Mucosa of descending colon (tissue), 3 donors: ENCODE data around the gene CABCOCO1. TPM values are rescaled to one million over a fixed set of nuclear protein-coding genes. Genes with fewer than 3 reads are reported as not detected.

Experiments
- ATAC-seq: fragments of 200-7000 bp; cut with Tn5 transposase; one replicate; pipeline ENCODE4 v1.9.1; 2020; ENCODE audit warnings: mild to moderate bottlenecking, moderate library complexity
- DNase-seq, 3 donors: peaks; one replicate each; pipeline ENCODE4 v3.0.0-alpha.2; 2020
- H3K36me3 ChIP-seq: fragments of 200-600 bp; one replicate; pipeline ENCODE4 v1.8.0; 2021; ENCODE audit warnings: low read depth, mild to moderate bottlenecking
- H3K4me1 ChIP-seq: fragments of 200-600 bp; one replicate; pipeline ENCODE4 v1.8.0; 2021; ENCODE audit warnings: low read depth, mild to moderate bottlenecking
- H3K4me3 ChIP-seq: fragments of 200-600 bp; one replicate; pipeline ENCODE4 v1.8.0; 2021; ENCODE audit warnings: mild to moderate bottlenecking
- H3K9me3 ChIP-seq: fragments of 200-600 bp; one replicate; pipeline ENCODE4 v1.8.0; 2021; ENCODE audit warnings: mild to moderate bottlenecking
- intact Hi-C, 2 donors: fragments of 100-400 bp; cut with DNase I in 1 of 2; cut with micrococcal nuclease in 1 of 2; formaldehyde crosslinking; loops; one replicate each; pipeline versions ENCODE4 v1.11.0 to v1.11.1; 2022; cut with DNase I, micrococcal nuclease
- total RNA-seq, 3 donors: library from RNA; stranded (reverse); fragmentation: NEBNext Ultra II Directional in 2 of 3; extraction: Animal tissue kit (Norgen Biotek cat#: 25700) in 2 of 3; gene quantifications; one replicate each; pipeline versions ENCODE4 v1.2.1 to v1.2.4, GENCODE V29; 2021 to 2023
- TF ChIP-seq, protein P1 (sequence below): fragments of 200-600 bp; IDR thresholded peaks from one replicate; pipeline ENCODE4 v1.8.0; 2022; ENCODE audit warnings: antibody characterized with exemption, mild to moderate bottlenecking
- donor health status: DM: no; HTN: no; CAD: no; lungs with moderate emphysema.
- donor health status: DM: no; HTN: no; CAD: no.
- donor health status: DM: no; HTN: yes; CAD: no.

Gene CABCOCO1
- total RNA-seq, 3 donors from 2014 or later = 0.22 to 3.4 TPM; not detected in 1

DNA sequence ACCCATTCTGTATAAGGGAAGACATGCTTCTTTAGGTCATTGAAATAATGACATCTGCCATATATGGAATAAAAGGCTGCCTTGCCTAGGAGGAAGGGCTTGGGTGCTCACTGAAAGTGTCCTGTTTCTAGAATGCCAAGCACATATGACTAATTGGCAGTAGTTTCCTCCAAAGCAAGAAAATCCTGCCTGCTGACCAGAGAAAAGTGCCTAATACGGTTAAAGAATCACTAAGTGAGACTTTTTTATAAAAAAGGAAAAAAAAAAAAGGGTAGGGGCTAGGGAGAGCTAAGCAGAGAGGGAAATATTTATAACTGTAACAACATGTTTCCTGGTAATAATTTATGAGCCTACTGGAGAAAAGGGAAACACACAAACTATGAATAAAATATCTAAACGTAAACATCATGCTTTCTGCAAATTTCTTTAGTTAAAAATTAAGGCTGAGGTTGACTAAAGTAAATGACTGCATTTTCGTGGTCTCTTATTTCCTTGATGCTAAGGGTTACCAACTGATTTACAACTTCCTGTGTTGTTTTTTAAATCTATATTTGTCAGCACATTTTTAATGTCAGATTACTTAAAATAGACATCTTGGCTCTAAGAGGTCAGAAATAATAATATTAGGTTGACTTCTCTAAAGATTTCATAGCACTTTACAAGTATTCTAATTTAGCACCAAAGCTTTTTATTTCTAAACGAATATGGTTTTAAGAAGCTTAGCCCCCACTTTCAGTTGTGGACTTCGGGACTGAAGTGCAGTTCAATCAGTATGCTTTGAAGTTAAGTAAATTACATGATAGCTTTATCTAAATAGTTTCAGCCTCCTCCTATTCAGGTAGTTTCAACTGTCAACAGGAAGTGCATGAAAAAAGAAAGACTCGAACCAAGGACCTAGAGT, 89.6 kb downstream of the CABCOCO1 start:
- TF ChIP-seq, protein P1, sequence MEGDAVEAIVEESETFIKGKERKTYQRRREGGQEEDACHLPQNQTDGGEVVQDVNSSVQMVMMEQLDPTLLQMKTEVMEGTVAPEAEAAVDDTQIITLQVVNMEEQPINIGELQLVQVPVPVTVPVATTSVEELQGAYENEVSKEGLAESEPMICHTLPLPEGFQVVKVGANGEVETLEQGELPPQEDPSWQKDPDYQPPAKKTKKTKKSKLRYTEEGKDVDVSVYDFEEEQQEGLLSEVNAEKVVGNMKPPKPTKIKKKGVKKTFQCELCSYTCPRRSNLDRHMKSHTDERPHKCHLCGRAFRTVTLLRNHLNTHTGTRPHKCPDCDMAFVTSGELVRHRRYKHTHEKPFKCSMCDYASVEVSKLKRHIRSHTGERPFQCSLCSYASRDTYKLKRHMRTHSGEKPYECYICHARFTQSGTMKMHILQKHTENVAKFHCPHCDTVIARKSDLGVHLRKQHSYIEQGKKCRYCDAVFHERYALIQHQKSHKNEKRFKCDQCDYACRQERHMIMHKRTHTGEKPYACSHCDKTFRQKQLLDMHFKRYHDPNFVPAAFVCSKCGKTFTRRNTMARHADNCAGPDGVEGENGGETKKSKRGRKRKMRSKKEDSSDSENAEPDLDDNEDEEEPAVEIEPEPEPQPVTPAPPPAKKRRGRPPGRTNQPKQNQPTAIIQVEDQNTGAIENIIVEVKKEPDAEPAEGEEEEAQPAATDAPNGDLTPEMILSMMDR = no peak
- intact Hi-C loops = loop anchor here in 1 of 2 donors (5.0 kb wide), 2 partner anchors 85 to 145 kb away; no protein-coding TSS in a partner anchor
- peak in 1 of 3 donors; percentile 24 for DNase-seq
- Histone ChIP-seq H3K9me3 (no peaks in the 10 kb centered on the region), H3K4me3 (no peak overlapping the region), H3K36me3 (no peaks in the 10 kb centered on the region), H3K4me1 (peaks cover 22% of the 10 kb centered on the region)
- ATAC-seq = peak; percentile 71

DNA sequence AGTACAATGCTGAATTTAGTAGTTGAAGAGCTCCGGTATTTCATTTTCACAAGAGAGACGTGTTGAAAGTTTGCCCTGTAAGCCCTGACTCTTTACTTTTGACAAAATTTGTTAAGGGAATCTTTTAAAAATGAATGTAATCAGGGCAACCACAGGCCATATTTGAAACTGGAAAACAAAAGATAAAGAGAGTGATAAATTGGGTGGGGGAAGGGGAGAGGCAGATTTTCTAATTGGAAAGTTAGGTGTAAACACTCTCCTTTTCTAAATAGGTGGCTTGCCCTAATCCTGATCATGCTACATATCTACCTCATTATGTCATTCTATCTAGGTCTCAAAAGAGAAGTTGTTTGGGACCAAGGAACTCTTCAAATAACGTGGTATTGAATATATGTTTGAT, 90.7 kb downstream of the CABCOCO1 start:
- no peaks in the 10 kb centered on the region for H3K36me3 ChIP-seq
- TF ChIP-seq, protein P1 = no peak
- ATAC-seq (no peak), DNase-seq (no peak)
- H3K4me1 ChIP-seq = peaks cover 22% of the 10 kb centered on the region
- H3K4me3 ChIP-seq = no peak overlapping the region
- intact Hi-C loops = loop anchor here in 1 of 2 donors (5.0 kb wide), 2 partner anchors 84 to 144 kb away; no protein-coding TSS in a partner anchor
- no peaks in the 10 kb centered on the region for H3K9me3 ChIP-seq

DNA sequence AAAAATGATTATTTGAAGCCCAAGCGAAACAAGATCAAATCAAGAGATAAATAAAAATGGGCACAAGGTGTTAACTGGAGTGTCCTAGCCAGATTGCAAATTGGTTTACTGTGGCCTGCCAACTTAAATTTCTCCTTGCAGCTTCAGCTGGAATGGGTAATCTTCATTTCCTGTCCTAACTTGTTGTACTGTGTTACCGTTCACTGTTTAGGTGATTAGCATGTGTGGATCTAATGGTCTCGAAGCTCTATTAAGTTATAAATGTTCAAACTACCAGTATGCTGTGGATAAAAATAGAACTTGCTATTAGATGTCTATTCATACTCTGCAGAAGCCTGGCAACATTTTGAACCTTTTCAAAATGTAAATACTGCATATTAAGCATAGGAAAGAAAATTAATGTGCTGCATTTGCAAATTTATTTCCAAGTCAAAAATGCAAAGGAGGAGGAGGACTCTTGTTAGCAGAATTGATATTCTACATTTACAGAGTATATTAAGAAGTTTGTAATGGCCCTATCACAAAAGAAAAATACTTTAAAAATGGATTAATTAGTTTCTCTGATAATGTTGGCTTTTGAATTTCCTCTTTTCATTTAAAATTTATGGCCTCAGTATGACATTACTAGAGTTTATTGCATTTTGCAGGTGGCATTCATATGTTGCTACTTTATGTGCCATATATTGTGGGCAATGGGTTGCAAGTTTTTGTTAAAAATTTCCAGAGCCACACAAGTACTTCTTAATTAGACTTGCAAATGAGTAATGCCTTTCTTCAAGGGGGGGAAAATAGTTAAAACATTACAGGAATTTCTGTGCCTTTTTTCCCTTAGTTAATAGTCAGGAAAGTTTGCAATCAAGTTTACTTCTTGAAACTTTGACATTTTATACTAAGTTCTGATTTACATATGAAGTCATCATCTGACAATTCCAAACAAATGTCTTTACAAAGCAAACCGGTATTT, 92.1 kb downstream of the CABCOCO1 start:
- intact Hi-C loops = loop anchor here in 1 of 2 donors (5.0 kb wide), 2 partner anchors 82 to 142 kb away; no protein-coding TSS in a partner anchor
- TF ChIP-seq, protein P1 = no peak
- no peak for ATAC-seq
- DNase-seq = no peak
- Histone ChIP-seq H3K4me1 (peaks cover 22% of the 10 kb centered on the region), H3K36me3 (no peaks in the 10 kb centered on the region), H3K9me3 (no peaks in the 10 kb centered on the region), H3K4me3 (no peak overlapping the region)

DNA sequence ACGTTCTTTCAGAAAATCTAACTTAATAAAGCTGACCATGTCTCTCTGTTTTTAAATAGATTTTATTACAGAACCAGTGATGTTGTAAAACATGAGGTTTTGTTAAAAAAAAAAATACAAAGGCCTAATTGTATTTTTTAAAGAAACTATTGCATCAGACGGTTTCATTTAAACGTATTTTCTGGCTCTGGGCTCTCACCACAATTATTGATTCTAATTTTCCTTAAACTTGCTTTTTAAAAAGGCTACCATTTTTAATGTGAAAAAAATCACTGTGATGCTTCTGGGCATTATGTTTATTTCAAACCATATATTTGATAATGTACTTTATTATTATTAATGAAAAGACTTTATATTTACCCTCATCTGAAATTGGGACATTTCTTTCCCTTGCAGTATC, 94.3 kb downstream of the CABCOCO1 start:
- ATAC-seq = no peak
- intact Hi-C loops = no loop called here
- H3K4me3 ChIP-seq = no peak overlapping the region
- no peaks in the 10 kb centered on the region for H3K36me3 ChIP-seq
- peaks cover 21% of the 10 kb centered on the region for H3K4me1 ChIP-seq
- H3K9me3 ChIP-seq = no peaks in the 10 kb centered on the region
- TF ChIP-seq, protein P1 = no peak
- DNase-seq = no peak
